NCI-H1417 treated with DMSO at 0.1 percent for 48 hours (cell line): ENCODE results near the gene OR4C12.
A peak's percentile ranks its signal among the peaks of the same experiment; 100 is the strongest.
"Not testable (repeated sequence)": the region's sequence is repeated elsewhere in the genome, so short reads cannot be mapped to it uniquely, and the experiment has no call there.

Source experiments
- DNase-seq: peaks from one replicate; lab custom pipeline; 2025; lab: John Stamatoyannopoulos, UW

OR4C12 gene

GRCh38 chr11:49982435-49982834 is at the start of gene OR4C12:
Gene OR4C12, minus strand, starts transcription at chr11:49982535. Its CDS starts 34 bp downstream, at chr11:49982501.
- not testable (repeated sequence) for DNase-seq

GRCh38 chr11:50030193-50030592 is 47.9 kb upstream of the OR4C12 start:
- DNase-seq: no peak

- DNase-seq: peak; percentile 17
Measured at GRCh38 chr11:49995565-49995964, 13.2 kb upstream of the OR4C12 start.

DNA sequence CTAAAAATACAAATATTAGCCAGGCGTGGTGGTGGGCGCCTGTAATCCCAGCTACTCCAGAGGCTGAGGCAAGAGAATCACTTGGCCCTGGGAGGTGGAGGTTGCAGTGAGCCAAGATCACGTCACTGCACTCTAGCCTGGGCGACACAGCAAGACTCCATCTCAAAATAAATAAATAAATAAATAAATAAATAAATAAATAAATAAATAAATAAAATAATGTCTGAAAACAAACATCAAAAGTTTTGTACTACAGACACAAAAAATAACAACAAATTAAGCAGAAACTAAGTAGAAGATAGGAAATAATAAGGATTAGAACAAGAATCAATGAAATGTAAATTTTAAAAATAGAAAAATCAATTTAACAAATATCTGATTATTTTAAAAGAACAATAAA is 8.9 kb downstream of the OR4C12 start:
- not testable (repeated sequence) for DNase-seq

- no peak for DNase-seq
Measured at GRCh38 chr11:49952091-49952490, 30.2 kb downstream of the OR4C12 start, which contains the start of gene OR4C13. Gene OR4C13, plus strand, starts transcription at chr11:49952391. Its CDS starts 32 bp downstream, at chr11:49952423.

DNA sequence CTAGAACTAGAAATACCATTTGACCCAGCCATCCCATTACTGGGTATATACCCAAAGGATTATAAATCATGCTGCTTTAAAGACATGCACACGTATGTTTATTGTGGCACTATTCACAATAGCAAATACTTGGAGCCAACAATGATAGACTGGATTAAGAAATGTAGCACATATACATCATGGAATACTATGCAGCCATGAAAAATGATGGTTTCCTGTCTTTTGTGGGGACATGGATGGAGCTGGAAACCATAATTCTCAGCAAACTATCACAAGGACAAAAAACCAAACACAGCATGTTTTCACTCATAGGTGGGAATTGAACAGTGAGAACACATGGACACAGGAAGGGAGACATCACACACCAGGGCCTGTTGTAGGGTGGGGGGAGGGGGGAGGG is 33.6 kb downstream of the OR4C12 start:
- DNase-seq: not testable (repeated sequence)
